ENCODE data around the gene IQSEC1.

IQSEC1 gene

DNA sequence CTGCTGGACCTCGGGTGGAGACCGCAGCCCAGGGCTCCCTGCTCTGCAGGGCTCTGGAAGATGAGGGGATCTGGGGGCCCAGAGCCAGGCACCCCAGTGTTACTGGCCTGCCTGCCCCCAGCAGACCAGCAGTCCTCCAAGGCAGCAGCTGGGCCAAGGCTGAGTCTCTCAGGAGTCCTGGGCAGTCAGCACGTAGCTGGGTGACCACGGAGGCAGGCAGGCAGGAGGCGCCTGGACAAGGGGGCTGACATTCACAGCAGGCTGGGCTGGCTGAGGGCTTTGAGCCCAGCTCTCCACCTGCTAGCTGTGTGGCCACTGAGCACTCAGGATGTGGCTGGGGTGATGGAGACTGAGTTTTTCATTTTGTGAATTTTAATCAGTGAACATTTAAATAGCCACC, 67.9 kb downstream of the IQSEC1 start:
- no peaks in the 10 kb centered on the region for H3K27me3 ChIP-seq
- intact Hi-C loops (cut with DNase I; ENCODE audit: low total_unique reads): no loop called here
- TF ChIP-seq, protein P1, sequence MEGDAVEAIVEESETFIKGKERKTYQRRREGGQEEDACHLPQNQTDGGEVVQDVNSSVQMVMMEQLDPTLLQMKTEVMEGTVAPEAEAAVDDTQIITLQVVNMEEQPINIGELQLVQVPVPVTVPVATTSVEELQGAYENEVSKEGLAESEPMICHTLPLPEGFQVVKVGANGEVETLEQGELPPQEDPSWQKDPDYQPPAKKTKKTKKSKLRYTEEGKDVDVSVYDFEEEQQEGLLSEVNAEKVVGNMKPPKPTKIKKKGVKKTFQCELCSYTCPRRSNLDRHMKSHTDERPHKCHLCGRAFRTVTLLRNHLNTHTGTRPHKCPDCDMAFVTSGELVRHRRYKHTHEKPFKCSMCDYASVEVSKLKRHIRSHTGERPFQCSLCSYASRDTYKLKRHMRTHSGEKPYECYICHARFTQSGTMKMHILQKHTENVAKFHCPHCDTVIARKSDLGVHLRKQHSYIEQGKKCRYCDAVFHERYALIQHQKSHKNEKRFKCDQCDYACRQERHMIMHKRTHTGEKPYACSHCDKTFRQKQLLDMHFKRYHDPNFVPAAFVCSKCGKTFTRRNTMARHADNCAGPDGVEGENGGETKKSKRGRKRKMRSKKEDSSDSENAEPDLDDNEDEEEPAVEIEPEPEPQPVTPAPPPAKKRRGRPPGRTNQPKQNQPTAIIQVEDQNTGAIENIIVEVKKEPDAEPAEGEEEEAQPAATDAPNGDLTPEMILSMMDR (IDR thresholded peaks at IDR 0.05): no peak
- no peak for DNase-seq
- H3K36me3 ChIP-seq: peaks cover 0 to 4% (median 0%) of the 10 kb centered on the region in 3 donors
- no peak overlapping the region for H3K27ac ChIP-seq
- H3K4me1 ChIP-seq: no peaks in the 10 kb centered on the region
- H3K4me3 ChIP-seq: no peak overlapping the region
- no peaks in the 10 kb centered on the region for H3K9me3 ChIP-seq

DNA sequence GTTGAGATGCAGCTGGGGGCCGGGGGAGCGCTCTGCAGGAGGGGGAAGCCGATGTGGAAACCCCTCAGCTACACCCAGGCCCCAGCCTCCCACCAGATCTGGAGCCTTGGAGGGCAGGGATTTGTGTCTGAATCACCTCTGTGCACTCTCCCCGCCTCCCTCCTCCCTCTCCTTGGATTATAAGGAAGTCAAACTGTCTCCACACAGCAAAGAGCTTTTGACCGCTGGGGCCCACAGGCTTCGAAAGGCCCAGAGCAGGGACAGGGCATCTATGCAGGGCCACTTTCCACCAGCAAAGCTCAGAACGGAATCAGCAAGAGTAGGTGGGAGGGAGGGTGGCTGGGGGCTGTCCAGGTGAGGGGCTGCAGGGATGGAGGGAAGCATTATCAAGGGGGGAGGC, 68.9 kb downstream of the IQSEC1 start:
- H3K4me3 ChIP-seq: no peak overlapping the region
- no peaks in the 10 kb centered on the region for H3K27me3 ChIP-seq
- no peaks in the 10 kb centered on the region for H3K4me1 ChIP-seq
- TF ChIP-seq, protein P1 (IDR thresholded peaks at IDR 0.05): no peak
- H3K9me3 ChIP-seq: no peaks in the 10 kb centered on the region
- DNase-seq: no peak
- no peak overlapping the region for H3K27ac ChIP-seq
- peaks cover 0 to 4% (median 0%) of the 10 kb centered on the region in 3 donors for H3K36me3 ChIP-seq
- intact Hi-C loops (cut with DNase I; ENCODE audit: low total_unique reads): no loop called here

DNA sequence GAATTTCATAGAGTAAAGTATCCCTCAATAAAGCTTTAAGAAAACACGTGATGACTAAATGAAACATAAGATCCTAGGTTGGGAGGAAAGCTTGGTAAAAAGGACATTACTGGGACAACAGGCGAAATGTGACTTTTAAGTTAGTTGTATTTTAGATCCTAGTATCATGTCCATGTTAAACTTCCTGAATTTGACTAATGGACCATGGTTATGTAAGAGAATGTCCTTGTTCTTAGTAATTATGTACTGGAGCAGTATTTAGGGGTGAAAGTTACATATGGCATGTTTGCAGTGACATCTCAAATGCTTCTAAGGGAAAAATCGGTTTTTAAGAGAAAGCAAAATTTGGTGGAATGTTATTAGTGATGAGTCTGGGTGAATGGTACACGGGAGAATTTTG, 69.6 kb downstream of the IQSEC1 start:
- Histone ChIP-seq H3K4me1 (peaks cover 0 to 6% (median 0%) of the 10 kb centered on the region in 4 donors), H3K36me3 (peaks cover 0 to 4% (median 0%) of the 10 kb centered on the region in 3 donors), H3K27me3 (no peaks in the 10 kb centered on the region), H3K4me3 (no peak overlapping the region), H3K9me3 (no peaks in the 10 kb centered on the region), H3K27ac (no peak overlapping the region)
- no peak for DNase-seq
- TF ChIP-seq, protein P1 (IDR thresholded peaks at IDR 0.05): no peak
- intact Hi-C loops (cut with DNase I; ENCODE audit: low total_unique reads): no loop called here

DNA sequence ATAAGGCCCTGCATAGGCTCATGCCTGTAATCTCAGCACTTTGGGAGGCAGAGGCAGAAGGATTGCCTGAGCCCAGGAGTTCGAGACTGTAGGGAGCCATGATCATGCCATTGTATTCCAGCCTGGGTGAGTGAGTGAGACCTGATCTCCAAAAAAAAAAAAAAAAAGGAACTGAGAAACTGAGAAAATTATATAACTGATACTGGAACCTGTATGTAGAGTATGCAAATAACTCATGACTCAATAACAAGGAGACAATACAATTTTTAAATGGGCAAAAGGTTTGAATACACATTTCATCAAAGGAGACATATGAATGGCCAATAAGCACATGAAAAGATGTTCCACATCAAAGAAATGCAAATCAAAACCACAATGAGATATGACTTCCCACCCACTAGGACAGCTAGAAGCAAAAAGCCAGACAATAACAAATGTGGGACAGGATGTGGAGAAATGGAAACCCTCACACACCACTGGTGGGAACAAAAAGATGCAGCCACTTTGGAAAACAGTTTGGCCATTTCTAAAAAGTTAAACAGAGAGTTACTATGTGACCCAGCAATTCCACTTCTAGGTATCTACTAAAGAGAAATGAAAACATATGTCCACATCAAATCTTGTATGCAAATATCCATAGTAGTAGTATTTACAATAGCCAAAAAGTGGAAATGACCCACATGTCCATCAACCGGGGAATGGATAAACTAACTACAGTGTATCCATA, 70.7 kb downstream of the IQSEC1 start:
- TF ChIP-seq, protein P1 (IDR thresholded peaks at IDR 0.05): no peak
- H3K27me3 ChIP-seq: no peaks in the 10 kb centered on the region
- DNase-seq: no peak
- H3K27ac ChIP-seq: no peak overlapping the region
- intact Hi-C loops (cut with DNase I; ENCODE audit: low total_unique reads): no loop called here
- H3K36me3 ChIP-seq: peaks cover 0 to 4% (median 0%) of the 10 kb centered on the region in 3 donors
- H3K4me3 ChIP-seq: no peak overlapping the region
- no peaks in the 10 kb centered on the region for H3K9me3 ChIP-seq
- H3K4me1 ChIP-seq: peaks cover 0 to 9% (median 0%) of the 10 kb centered on the region in 4 donors

DNA sequence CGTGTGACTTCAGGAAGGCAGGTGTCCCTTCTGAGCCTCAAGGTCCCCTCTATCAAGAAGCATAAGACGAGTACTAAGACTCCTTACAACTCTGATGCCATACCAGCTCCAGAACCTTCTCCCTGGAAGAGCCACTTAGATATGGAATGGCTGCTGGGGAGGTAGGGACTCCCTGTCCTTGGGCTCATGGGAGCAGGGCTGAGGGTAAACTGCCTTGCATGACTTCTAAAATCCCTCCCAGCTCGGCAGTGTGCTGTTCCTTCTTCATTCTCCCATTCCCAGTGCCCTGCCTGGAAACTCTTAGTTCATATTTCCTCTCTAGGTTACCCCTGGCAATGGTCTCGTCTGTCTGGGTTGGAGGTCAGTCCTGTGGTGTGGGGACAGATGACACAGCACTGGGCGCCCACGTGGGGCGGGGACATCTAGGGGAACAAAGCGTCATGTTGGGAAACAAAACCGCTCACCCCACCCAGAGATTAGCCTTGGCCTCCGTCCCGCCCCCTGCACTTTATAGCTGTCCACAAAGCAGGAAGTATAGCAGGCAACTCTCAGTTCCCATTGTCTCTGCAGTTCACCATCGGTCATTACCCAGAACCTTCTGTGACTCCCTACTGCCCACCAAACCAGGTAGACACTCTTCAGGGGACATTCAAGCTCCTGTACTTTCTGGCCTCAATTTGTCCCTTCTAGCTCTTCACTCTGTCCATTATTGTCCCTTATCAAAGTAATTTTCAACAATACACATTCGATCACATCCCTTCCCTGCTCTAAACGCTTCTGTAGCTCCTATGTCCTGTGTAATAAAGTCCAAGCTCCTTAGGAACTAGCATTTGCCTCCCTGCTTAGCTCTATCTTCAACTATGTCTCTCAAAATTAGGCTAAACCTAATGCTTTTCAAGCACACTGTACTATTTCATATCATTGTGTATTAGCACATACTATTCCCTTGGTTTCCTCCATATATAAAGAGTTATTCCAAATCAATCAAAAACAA, 73.8 kb downstream of the IQSEC1 start:
- Histone ChIP-seq H3K9me3 (no peaks in the 10 kb centered on the region), H3K27ac (peak overlapping the region; percentile 37 to 58), H3K4me1 (peaks cover 0 to 15% (median 0%) of the 10 kb centered on the region in 4 donors), H3K36me3 (peaks cover 0 to 4% (median 0%) of the 10 kb centered on the region in 3 donors), H3K27me3 (no peaks in the 10 kb centered on the region), H3K4me3 (no peak overlapping the region)
- TF ChIP-seq, protein P1 (IDR thresholded peaks at IDR 0.05): no peak
- intact Hi-C loops (cut with DNase I; ENCODE audit: low total_unique reads): loop anchor here (5.0 kb wide), 1 partner anchor 453 kb away; no protein-coding TSS in a partner anchor
- DNase-seq: peak; percentile 92 to 93
